ENCODE data around the gene GTF3C1.

DNA sequence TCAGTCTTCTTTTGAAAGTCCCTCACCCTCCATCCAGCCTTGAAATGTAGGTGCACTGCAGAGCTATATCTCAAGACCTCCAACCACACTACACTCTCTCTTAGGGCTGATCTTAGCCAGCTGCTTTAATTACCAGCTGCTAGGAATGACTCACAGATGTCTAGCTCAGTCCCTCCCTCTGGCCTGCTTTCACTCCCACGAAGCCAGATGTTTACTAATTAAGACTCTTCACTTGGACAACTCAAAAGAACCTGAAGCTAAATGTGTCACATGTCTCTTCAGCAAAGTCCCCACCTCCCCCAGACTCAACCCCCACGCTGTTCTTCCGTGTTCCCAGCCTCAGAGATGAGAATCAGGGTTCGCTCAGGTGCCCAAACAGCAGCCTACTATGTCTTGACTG lies 2.6 kb downstream of the GTF3C1 start:
- TF ChIP-seq TCF7L2 (IDR thresholded peaks at IDR 0.05; ENCODE audit: low read depth, low read length), result no peak
- TF ChIP-seq, protein P1, sequence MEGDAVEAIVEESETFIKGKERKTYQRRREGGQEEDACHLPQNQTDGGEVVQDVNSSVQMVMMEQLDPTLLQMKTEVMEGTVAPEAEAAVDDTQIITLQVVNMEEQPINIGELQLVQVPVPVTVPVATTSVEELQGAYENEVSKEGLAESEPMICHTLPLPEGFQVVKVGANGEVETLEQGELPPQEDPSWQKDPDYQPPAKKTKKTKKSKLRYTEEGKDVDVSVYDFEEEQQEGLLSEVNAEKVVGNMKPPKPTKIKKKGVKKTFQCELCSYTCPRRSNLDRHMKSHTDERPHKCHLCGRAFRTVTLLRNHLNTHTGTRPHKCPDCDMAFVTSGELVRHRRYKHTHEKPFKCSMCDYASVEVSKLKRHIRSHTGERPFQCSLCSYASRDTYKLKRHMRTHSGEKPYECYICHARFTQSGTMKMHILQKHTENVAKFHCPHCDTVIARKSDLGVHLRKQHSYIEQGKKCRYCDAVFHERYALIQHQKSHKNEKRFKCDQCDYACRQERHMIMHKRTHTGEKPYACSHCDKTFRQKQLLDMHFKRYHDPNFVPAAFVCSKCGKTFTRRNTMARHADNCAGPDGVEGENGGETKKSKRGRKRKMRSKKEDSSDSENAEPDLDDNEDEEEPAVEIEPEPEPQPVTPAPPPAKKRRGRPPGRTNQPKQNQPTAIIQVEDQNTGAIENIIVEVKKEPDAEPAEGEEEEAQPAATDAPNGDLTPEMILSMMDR (IDR thresholded peaks at IDR 0.05), result no peak

Data from Panc1 (cell line).